HepG2 (cell line): ENCODE results near the gene IKZF5. TPM values are rescaled to one million over a fixed set of nuclear protein-coding genes. Genes with fewer than 3 reads are reported as not detected.

Source experiments
- ATAC-seq: fragments of 200-7000 bp; cut with Tn5 transposase; 3 replicates; pipeline ENCODE4 v1.9.1; 2020; ENCODE audit warnings: mild to moderate bottlenecking, moderate library complexity
- BruUV-seq: library from RNA; stranded (reverse); fragments of 400-500 nt; replicated peaks from 2 replicates; lab custom pipeline; 2021; lab: Mats Ljungman, UMichigan
- CTCF ChIA-PET: fragments of 300-600 bp; formaldehyde crosslinking; extraction: SDS; loops from one replicate; lab custom pipeline; 2021; ENCODE audit warnings: low total read pairs, inconsistent platforms, low intra/inter-chr PET ratio; lab: Yijun Ruan, JAX
- POLR2A ChIA-PET: fragments of 350-600 bp; sonication (Branson Sonifier 250); formaldehyde crosslinking; loops from one replicate; lab custom pipeline; 2020; ENCODE audit warnings: antibody characterized with exemption, inconsistent platforms; lab: Yijun Ruan, JAX
- DNase-seq: peaks from one replicate; pipeline ENCODE4 v3.0.0-alpha.2; 2015; ENCODE audit warnings: low spot score
- FAIRE-seq: peaks from 3 replicates; lab custom pipeline; 2011; peaks lifted over from hg19 to GRCh38; lab: Jason Lieb, UNC
- H2AFZ ChIP-seq: one replicate; pipeline ENCODE4 v1.6.1; 2011; ENCODE audit warnings: low read length, inconsistent platforms
- H3K27ac ChIP-seq: fragments of 300-600 bp; 3 replicates; pipeline ENCODE4 v1.8.0; 2011; ENCODE audit warnings: mixed run types, mild to moderate bottlenecking, mixed read lengths, low read length, inconsistent platforms; ENCODE audit not compliant: insufficient read depth; ENCODE audit errors: extremely low read length
- H3K27me3 ChIP-seq, 2 experiments: fragments of 200-600 bp in 1 of 2; 2 replicates in 1 of 2; 3 replicates in 1 of 2; pipeline versions ENCODE4 v1.6.0 to v1.8.0; 2011; ENCODE audit warnings: low read length in 2 of 2, mild to moderate bottlenecking in 2 of 2, moderate library complexity in 2 of 2, inconsistent platforms in 1 of 2; ENCODE audit not compliant: insufficient read depth in 2 of 2, control insufficient read depth in 1 of 2
- H3K36me3 ChIP-seq, 2 experiments: fragments of 200-600 bp in 1 of 2; replicated peaks in 1 of 2; 2 replicates in 1 of 2; 3 replicates in 1 of 2; pipeline versions ENCODE4 v1.5.1 to v1.8.0; 2011; ENCODE audit warnings: low read length in 2 of 2, inconsistent platforms in 1 of 2; ENCODE audit not compliant: insufficient read depth in 2 of 2, control insufficient read depth in 1 of 2
- H3K4me1 ChIP-seq: 2 replicates; pipeline ENCODE4 v1.5.1; 2012; ENCODE audit warnings: low read length, inconsistent platforms; ENCODE audit not compliant: insufficient read depth
- H3K4me2 ChIP-seq: 2 replicates; pipeline ENCODE4 v1.6.0; 2011; ENCODE audit warnings: low read depth, low read length, inconsistent platforms
- H3K4me3 ChIP-seq, 3 experiments: fragments of 200-600 bp in 1 of 3; sonication (generic), shearing (Covaris generic) in 1 of 3; replicated peaks in 1 of 3; 2 replicates each; pipeline ENCODE4 v1.5.1; 2011 to 2016; ENCODE audit warnings: low read length in 3 of 3, inconsistent platforms in 2 of 3, low read depth in 2 of 3, mild to moderate bottlenecking in 2 of 3, control low read depth in 1 of 3, mixed read lengths in 1 of 3; ENCODE audit not compliant: insufficient read depth in 1 of 3
- H3K79me2 ChIP-seq: one replicate; pipeline ENCODE4 v1.6.1; 2011; ENCODE audit warnings: low read length, inconsistent platforms; ENCODE audit not compliant: insufficient read depth
- H3K9ac ChIP-seq: 2 replicates; pipeline ENCODE4 v1.6.0; 2011; ENCODE audit warnings: mild to moderate bottlenecking, low read depth, low read length, inconsistent platforms; ENCODE audit not compliant: insufficient read depth
- H3K9me3 ChIP-seq: 2 replicates; pipeline ENCODE4 v1.5.1; 2012; ENCODE audit warnings: mild to moderate bottlenecking, low read length
- H4K20me1 ChIP-seq: 2 replicates; pipeline ENCODE4 v1.6.0; 2011; ENCODE audit warnings: inconsistent platforms, mild to moderate bottlenecking, low read length, moderate library complexity; ENCODE audit not compliant: insufficient read depth
- AGO2 ChIP-seq: fragments of 200-400 bp; formaldehyde crosslinking; optimal IDR thresholded peaks from 2 replicates; pipeline ENCODE3; 2017; ENCODE audit warnings: mild to moderate bottlenecking, low read depth, low read length, moderate library complexity
- FOXA3 ChIP-seq: IDR thresholded peaks from 2 replicates; pipeline ENCODE4 v1.6.1; 2016; ENCODE audit warnings: missing genetic modification reagents, missing compliant biosample characterization
- GATAD1 ChIP-seq: IDR thresholded peaks from 2 replicates; pipeline ENCODE4 v1.6.1; 2016; ENCODE audit warnings: missing genetic modification reagents, missing compliant biosample characterization
- HDAC1 ChIP-seq: sonication (generic); formaldehyde crosslinking; IDR thresholded peaks from 2 replicates; pipeline ENCODE4 v1.5.1; 2020; ENCODE audit warnings: mild to moderate bottlenecking, missing genetic modification reagents
- HMG20A ChIP-seq: IDR thresholded peaks from 2 replicates; pipeline ENCODE4 v1.6.1; 2016; ENCODE audit warnings: borderline replicate concordance
- HOXD1 ChIP-seq: sonication (generic); formaldehyde crosslinking; IDR thresholded peaks from 2 replicates; pipeline ENCODE4 v1.5.0; 2020; ENCODE audit warnings: missing genetic modification reagents
- ONECUT2 ChIP-seq: sonication (generic); formaldehyde crosslinking; IDR thresholded peaks from 2 replicates; pipeline ENCODE4 v1.4.0; 2020; ENCODE audit warnings: missing genetic modification reagents
- RORA ChIP-seq: sonication (generic); formaldehyde crosslinking; IDR thresholded peaks from 2 replicates; pipeline ENCODE4 v1.5.0; 2020; ENCODE audit warnings: mild to moderate bottlenecking, missing genetic modification reagents, moderate library complexity
- SALL1 ChIP-seq: sonication (generic); formaldehyde crosslinking; IDR thresholded peaks from 2 replicates; pipeline ENCODE4 v1.8.0; 2022; ENCODE audit warnings: mild to moderate bottlenecking, missing genetic modification reagents
- TP53 ChIP-seq: sonication (generic); formaldehyde crosslinking; conservative IDR thresholded peaks from 2 replicates; pipeline ENCODE4 v1.4.0; 2020; ENCODE audit warnings: missing genetic modification reagents
- ZNF225 ChIP-seq: sonication (generic); formaldehyde crosslinking; IDR thresholded peaks from 2 replicates; pipeline ENCODE4 v1.4.0; 2020; ENCODE audit warnings: mild to moderate bottlenecking, missing genetic modification reagents
- ZNF24 ChIP-seq: fragments of 450-650 bp; IDR thresholded peaks from 2 replicates; pipeline ENCODE4 v1.6.1; 2017; ENCODE audit warnings: antibody characterized with exemption, mild to moderate bottlenecking
- ZNF263 ChIP-seq: sonication (generic); formaldehyde crosslinking; IDR thresholded peaks from 2 replicates; pipeline ENCODE4 v1.4.0; 2020; ENCODE audit warnings: missing genetic modification reagents
- ZNF331 ChIP-seq: sonication (generic); formaldehyde crosslinking; IDR thresholded peaks from 2 replicates; pipeline ENCODE4 v1.4.0; 2020; ENCODE audit warnings: missing genetic modification reagents
- ZNF34 ChIP-seq: sonication (generic); formaldehyde crosslinking; IDR thresholded peaks from 2 replicates; pipeline ENCODE4 v1.4.0; 2020; ENCODE audit warnings: mild to moderate bottlenecking, missing genetic modification reagents, borderline replicate concordance
- ZNF484 ChIP-seq: sonication (generic); formaldehyde crosslinking; IDR thresholded peaks from 2 replicates; pipeline ENCODE4 v1.5.1; 2020; ENCODE audit warnings: mild to moderate bottlenecking, low read depth, missing genetic modification reagents, borderline replicate concordance
- ZNF615 ChIP-seq: sonication (generic); formaldehyde crosslinking; IDR thresholded peaks from 2 replicates; pipeline ENCODE4 v1.5.0; 2020; ENCODE audit warnings: mild to moderate bottlenecking, missing genetic modification reagents, borderline replicate concordance
- ZNF772 ChIP-seq: sonication (generic); formaldehyde crosslinking; IDR thresholded peaks from 2 replicates; pipeline ENCODE4 v1.5.0; 2020; ENCODE audit warnings: mild to moderate bottlenecking, missing genetic modification reagents
- WGBS: methylation state at CpG from one replicate; pipeline ENCODE4 v1.1.6; 2017; ENCODE audit warnings: low lambda C conversion rate; 5-methylcytosine and 5-hydroxymethylcytosine counted together
- in situ Hi-C: cut with HindIII; loops from 2 replicates; pipeline ENCODE4 v1.10.0; 2017; ENCODE audit warnings: low pct_unique_long_range_greater_than_20kb; ENCODE audit not compliant: extremely low pct_ligation_motif_present
- intact Hi-C: fragments of 100-400 bp; cut with micrococcal nuclease; formaldehyde crosslinking; loops from one replicate; pipeline ENCODE4 v1.10.0; 2022; ENCODE audit not compliant: unreplicated experiment
- polyA plus RNA-seq, 8 experiments: library from polyadenylated mRNA; depleted of rRNA in 3 of 8; stranded (reverse) in 7 of 8; unstranded in 1 of 8; fragments of >200 nt; fragmentation: Illumina TruSeq in 4 of 8; extraction: Trizol in 4 of 8; gene quantifications; 2 replicates each; pipeline versions ENCODE4 v1.2.1 to v1.2.3, GENCODE V29; 2011 to 2016; ENCODE audit warnings: low read depth in 4 of 8, missing spikeins in 1 of 8, mixed read lengths in 1 of 8; ENCODE audit not compliant: insufficient read depth in 1 of 8
- total RNA-seq, 5 experiments: library from RNA; depleted of rRNA; stranded (reverse); fragments of >200 nt; fragmentation: Illumina TruSeq; extraction: Trizol; gene quantifications; 2 replicates each; pipeline ENCODE4 v1.2.3, GENCODE V29; 2016; ENCODE audit warnings: low read depth in 1 of 5
- TF ChIP-seq, protein P1 (sequence below): IDR thresholded peaks from 2 replicates; pipeline ENCODE4 v1.6.1; 2012; ENCODE audit warnings: low read depth, low read length, improper control_type of control experiment
- TF ChIP-seq, protein P2 (sequence below): sonication (generic); formaldehyde crosslinking; IDR thresholded peaks from 2 replicates; pipeline ENCODE4 v1.4.0; 2020; ENCODE audit warnings: missing genetic modification reagents, low read depth, mild to moderate bottlenecking, borderline replicate concordance

The IKZF5 gene
- total and polyA plus RNA-seq, 2 of the 13 experiments (the other 11 are each of a cell fraction or from before 2014, with no cell fraction given) = 3.7 to 12.0 TPM

DNA sequence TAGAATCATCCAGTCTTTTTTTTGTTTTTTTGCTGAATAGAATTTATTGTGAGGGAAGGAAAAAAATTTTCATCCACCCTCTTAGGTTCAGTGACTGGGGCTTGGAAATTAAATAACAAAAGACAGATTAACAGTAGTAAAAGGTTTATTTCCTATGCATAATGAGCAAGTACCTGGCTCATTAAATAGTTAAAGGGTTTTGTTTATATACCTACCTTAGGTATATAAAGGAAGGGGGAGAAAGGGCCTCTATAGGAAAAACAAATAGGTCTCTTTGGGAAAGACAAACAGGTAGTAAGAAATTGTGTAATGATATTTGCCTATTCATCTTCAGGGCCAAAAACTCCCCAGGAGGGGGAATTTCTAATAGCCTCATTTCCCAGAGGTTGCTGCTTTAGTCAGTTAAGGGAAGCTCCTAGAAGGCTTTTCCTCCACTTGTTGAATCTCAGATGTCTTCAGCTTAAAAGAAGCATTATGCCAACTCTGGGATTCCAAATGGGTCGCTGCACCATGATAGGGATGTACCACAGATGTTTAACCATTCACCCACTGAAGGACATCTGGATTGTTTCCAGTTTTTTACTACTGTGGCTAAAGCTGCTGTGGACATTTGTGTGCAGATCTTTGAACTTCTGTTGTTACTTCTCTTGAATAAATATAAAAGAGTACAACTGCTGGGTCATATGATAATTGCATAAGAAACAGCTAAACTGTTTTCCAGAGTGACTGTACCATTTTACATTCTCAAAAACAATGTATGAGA lies 11.5 kb upstream of the IKZF5 start (continued):
- TF ChIP-seq FOXA3 (peak; percentile 62), HMG20A (CRISPR knock-in tag) (peak; percentile 72), HDAC1 (0 out of 2 replicates have a peak, but pooled peaks have one; percentile 13), ZNF331 (CRISPR knock-in tag) (peak; percentile 51; the same call in 1 of the 2 replicates), ZNF615 (CRISPR knock-in tag) (no peak), GATAD1 (CRISPR knock-in tag) (0 out of 2 replicates have a peak, but pooled peaks have one; percentile 10)
- TF ChIP-seq, all 625 proteins: peak for 97

DNA sequence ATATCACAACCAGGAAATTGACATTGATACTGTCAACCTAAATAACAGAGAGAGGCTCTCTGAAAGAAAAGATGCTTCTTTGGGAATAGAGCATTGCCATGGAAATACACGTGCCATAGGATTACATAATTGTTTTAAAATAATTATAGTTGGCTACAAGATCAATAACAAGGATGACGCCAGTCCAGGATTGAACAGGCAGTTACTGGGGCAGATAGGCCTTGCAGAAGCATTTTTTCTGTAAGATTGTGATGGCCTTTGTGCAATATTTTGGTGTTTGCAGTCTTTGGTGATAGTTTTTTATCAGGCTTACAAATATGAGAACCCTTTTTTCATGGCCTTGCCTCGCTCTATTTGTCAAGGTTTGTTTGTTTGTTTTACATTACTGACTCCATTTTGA lies 10.7 kb upstream of the IKZF5 start:
- no peak overlapping the region for H2AFZ ChIP-seq
- H3K9ac ChIP-seq = peak overlapping the region; percentile 58
- no peaks in the 10 kb centered on the region for H3K9me3 ChIP-seq
- no TSS peak for BruUV-seq
- WGBS = 5% methylated on average over 3 of the region's 3 CpGs
- ChIA-PET CTCF (no interaction called here), POLR2A (interaction anchor here (2.8 to 6.5 kb wide), 2 partner anchors 9 to 39 kb away, joined by 17 to 131 read pairs; partner anchors contain the start of genes ACADSB, IKZF5 and PSTK)
- H4K20me1 ChIP-seq = no peaks in the 10 kb centered on the region; the same call in 1 of the 2 replicates
- ATAC-seq (peak; percentile 24), FAIRE-seq (no peak), DNase-seq (peak; percentile 34)
- in situ Hi-C loops (no loop called here), intact Hi-C loops (no loop called here)
- H3K36me3 ChIP-seq = peaks cover 3 to 6% of the 10 kb centered on the region in 2 experiments; a peak in 4 of 5 replicates
- H3K4me3 ChIP-seq = peak overlapping the region in 1 of 3 experiments; percentile 62; a peak in 1 of 6 replicates
- H3K79me2 ChIP-seq = peaks cover 76% of the 10 kb centered on the region
- peak overlapping the region; percentile 87 for H3K27ac ChIP-seq
- H3K4me1 ChIP-seq = peaks cover 100% of the 10 kb centered on the region
- no peaks in the 10 kb centered on the region for H3K27me3 ChIP-seq
- H3K4me2 ChIP-seq = peak overlapping the region; percentile 66
- TF ChIP-seq ZNF225 (CRISPR knock-in tag) (no peak), ZNF34 (CRISPR knock-in tag) (no peak), ZNF484 (CRISPR knock-in tag) (no peak), ZNF772 (CRISPR knock-in tag) (no peak), AGO2 (no peak), SALL1 (CRISPR knock-in tag) (peak; percentile 18; the same call in 1 of the 2 replicates), TP53 (CRISPR knock-in tag) (no peak), ZNF263 (CRISPR knock-in tag) (no peak), ZNF24 (no peak), RORA (no peak), ONECUT2 (peak; percentile 52; the same call in 1 of the 2 replicates), HOXD1 (no peak)
- TF ChIP-seq, protein P1, sequence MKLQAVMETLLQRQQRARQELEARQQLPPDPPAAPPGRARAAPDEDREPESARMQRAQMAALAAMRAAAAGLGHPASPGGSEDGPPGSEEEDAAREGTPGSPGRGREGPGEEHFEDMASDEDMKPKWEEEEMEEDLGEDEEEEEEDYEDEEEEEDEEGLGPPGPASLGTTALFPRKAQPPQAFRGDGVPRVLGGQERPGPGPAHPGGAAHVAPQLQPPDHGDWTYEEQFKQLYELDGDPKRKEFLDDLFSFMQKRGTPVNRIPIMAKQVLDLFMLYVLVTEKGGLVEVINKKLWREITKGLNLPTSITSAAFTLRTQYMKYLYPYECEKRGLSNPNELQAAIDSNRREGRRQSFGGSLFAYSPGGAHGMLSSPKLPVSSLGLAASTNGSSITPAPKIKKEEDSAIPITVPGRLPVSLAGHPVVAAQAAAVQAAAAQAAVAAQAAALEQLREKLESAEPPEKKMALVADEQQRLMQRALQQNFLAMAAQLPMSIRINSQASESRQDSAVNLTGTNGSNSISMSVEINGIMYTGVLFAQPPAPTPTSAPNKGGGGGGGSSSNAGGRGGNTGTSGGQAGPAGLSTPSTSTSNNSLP = 0 out of 2 replicates have a peak, but pooled peaks have one; percentile 16
- TF ChIP-seq, protein P2, sequence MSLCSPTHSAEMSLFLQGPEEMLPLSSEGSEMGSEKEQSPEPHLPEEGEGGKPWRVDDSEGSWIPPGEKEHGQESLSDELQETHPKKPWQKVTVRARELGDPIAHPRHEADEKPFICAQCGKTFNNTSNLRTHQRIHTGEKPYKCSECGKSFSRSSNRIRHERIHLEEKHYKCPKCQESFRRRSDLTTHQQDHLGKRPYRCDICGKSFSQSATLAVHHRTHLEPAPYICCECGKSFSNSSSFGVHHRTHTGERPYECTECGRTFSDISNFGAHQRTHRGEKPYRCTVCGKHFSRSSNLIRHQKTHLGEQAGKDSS (CRISPR knock-in tag) = no peak
